Measurements from ENCODE around the gene ZNF624.

GRCh38 chr17:16653367-16654041, at the start of gene ZNF624:
- no peak for TF ChIP-seq EZH2 (IDR thresholded peaks at IDR 0.05; ENCODE audit: low read length)
- TF ChIP-seq CTCF (optimal IDR thresholded peaks at IDR 0.05 in 1 of 3, IDR thresholded peaks at IDR 0.05 in 1 of 3, conservative IDR thresholded peaks at IDR 0.05 in 1 of 3; ENCODE audit: extremely low read depth in 1 of 3, insufficient read depth in 2 of 3, low read length in 3 of 3), result no peak
